HG03175 (cell line): ENCODE data around the gene LACTB.

Experiments
- ATAC-seq: cut with Tn5 transposase; IDR thresholded peaks from one replicate; pipeline ENCODE4 v1.9.1; 2021; ENCODE audit warnings: mild to moderate bottlenecking, moderate library complexity; ENCODE audit not compliant: unreplicated experiment

Gene LACTB

DNA sequence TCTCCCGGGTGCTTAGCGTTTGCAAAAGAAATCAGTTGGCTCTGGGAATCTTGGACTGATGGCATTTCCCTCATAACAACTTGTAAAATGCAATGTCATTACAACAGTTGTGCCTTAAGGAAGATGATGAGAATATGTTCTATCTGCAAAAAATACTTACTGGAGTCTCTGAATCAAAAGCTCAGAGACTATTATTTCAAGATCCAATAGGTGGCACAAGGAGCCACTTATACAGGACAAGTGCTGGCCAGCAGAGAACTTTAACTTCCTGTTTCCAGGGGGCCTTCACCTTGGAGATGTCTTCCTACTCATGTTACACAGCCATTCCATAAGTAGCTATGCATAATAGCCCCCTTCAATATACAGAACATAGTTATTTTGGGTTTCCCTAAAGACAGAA is 44.6 kb downstream of the LACTB start:
- ATAC-seq: no peak

DNA sequence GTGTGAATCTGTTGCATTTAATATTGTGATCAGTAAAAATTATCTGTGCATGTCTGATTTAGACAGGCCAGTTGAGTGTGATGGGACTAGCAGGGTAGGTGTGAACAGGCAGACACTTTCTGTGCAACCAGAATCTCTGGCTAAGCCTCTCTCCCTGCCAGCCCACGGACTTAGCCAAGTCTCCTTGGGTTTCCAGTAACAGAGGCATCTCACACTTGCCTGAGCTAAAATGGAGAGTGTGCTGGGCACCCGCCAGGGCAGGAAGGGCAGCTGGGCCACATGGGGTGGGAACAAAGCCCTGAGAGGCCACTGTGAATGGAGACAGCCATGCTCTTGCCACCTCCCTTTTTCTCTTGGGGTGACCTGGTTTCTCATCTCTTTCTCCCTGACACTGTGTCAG is 48.1 kb downstream of the LACTB start:
- no peak for ATAC-seq

DNA sequence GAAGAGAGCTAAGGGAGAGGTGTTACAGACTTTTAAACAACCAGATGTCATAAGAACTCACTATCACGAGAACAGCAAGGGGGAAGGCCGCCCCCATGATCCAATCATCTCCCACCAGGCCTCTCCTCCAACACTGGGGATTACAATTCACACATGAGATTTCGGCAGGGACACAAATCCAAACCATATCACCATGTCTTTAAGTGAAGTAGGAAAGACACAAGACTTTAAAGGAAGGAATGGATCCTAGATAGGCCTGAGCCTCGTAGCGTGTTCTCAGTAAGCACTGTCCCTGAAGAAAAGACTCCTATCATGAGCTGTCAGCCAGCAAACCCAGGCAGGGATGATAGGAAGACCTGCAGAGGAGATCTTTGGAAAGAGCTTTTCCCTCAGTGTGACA is 50.7 kb downstream of the LACTB start:
- no peak for ATAC-seq

DNA sequence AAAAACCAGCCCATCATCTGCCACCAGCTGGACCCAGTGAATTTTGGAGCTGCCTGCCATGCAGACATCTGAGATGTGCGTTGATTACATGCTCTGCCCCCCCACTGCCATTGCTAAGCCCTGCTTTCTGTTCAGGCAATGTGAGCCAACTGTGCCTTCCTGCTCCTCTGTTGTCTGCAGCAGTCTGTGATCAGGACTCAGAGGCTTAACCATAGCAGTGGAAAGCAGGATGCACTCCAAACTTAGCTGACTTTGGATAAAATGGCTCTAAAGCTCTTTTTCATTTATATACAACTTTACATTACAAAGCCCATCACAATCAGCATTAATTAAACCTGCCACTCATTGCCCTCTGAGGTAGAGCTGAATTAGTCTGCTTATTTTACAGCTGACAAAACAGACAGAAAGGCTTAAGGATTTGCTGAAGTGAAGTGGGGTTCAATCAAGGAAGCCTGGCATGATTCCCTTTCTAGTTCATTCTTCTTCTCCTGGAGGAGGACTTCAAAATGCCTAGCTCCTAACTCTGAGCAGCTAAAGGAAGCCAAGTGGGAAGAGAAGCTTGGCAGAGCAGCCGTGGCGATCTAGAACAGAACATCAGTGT is 51.3 kb downstream of the LACTB start:
- ATAC-seq: no peak

DNA sequence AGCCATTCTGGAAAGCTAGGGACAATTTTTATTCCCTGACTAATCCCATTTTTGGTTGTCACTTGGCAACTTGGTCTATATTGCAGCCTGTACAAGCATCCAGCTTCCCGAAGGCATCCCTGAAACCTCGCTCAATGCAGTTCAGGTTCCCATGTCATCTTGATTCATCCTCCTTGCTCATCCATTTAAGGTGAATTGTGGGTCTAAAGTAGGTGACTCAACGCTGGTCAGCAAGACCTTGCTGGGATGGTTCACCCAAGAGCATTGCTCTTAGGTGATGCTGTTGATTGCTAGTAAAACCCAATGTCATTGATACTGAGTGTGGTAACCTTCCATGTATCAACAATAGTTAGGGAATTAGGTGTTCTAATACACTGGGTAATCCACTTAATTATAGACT is 54.6 kb downstream of the LACTB start:
- ATAC-seq: no peak

DNA sequence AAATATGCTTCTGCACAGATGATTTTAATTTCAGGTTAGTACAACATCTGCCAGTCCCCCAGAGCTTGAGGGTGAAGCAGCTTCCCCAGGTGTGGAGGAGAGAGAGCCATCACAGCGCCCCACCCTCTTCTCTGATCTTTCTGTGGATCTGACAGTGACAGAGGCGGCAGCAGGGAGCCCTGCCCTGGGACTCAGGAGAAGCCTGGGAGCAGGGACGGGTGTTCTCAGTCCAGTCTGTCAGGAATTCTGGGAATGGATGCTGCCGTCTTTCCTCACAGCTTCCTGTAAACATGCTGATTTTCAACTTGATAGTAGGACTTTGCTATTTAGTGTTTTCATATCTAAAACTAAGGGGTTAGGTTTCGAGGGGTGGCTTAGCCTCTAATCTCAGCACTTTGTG is 56.4 kb downstream of the LACTB start:
- no peak for ATAC-seq

DNA sequence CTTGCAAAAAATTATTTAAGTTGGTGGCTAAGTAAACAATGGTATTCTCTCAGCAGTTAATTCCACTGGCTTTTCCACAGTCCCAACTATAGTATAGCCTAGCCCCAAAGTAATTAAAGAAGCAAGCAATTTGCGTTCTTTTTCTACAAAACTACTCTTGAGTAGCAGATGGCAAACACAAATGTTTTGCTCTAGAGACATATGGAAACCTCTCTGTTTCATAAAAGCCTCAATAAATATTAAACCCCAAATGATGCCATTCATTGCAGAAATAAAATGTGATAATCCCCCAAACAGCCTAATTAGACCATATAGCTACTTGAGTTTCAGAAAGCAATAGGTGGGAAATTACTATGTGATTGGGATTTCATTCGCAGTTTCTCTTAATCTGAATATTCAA is 59.1 kb downstream of the LACTB start:
- ATAC-seq: no peak

DNA sequence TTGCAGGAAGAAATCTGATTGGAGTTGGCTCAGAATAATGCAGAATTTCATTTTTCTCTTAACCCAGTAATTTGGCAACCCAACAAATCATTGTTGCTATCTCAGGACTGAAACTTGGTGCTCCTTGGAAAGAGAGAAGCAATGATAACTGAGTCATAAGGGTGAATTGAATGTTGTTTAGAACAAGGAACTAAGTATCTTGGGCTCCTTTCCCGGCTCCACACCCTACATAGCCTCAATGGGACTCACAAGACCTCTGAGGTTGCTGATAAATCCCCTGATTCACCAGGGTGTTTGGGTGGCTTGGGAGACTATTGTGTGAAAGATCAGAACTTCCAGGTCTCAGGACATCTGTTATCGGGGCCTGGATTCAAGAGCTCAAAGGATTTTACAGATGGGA is 60.0 kb downstream of the LACTB start:
- no peak for ATAC-seq

DNA sequence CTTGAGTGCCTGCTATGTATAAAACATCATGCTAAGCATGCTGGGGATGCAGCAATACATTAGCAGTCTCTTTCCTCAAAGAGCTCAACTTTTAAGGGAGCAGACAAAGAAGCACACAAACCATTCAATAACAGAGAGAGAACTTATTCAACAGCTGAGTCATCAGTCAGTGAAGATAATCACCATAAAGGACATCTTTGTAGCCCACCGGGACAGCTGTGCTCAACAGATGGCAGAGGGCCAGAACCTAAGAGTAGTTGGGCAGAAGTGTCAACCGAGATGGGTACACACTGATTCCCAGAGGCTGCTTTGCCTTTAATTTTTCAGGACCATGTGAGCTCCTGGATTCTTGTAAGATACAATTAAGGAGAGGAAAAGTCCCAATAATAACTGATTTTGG is 63.5 kb downstream of the LACTB start:
- no peak for ATAC-seq

DNA sequence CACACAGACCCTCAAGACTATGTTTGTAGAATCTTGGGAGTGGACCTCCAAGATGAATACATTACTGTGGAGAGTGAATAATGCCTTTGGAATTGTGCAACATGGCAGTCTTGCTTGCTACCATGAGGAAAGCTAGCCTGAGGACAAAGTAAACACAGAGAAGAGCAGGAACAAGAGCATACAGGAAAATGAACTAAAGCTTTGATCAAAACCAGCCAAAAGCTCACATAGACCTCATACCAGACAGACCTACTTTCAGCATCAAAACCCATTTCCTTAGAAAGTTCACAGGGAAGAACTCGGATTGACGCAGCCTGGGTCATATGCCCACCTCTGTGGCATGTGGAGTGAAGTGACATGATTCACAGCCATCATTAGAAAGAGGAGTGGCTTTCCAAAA is 64.4 kb downstream of the LACTB start:
- ATAC-seq: no peak

DNA sequence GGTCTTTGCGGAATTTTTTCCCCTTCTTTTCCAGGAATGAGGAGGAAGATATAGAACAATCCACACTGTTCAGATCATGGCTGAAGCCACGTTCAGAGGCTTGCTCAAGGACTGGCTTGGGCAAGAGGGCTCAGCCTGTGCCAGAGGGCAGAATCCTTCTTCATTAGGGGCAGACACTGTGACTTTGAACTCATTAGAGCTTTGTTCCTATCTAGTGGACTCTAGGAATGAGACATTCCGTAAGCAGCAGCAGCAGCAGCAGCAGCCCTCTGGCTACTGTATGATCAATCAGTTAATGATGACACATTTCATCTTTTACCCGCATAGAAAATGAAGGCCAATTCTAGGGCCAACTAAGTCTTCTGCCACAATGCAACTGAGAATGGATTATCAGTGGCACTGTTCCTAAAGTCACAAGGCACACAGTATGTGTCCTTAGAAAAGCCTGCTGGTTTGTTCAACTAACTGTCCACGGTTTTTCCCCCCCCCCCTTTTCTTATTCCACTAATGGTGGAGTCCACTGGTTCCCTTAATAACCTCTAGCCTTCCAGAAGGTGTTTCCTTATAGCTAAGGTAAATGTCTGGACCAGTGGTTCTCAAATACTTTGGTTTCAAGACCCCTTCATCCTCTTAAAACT is 66.0 kb downstream of the LACTB start:
- no peak for ATAC-seq

DNA sequence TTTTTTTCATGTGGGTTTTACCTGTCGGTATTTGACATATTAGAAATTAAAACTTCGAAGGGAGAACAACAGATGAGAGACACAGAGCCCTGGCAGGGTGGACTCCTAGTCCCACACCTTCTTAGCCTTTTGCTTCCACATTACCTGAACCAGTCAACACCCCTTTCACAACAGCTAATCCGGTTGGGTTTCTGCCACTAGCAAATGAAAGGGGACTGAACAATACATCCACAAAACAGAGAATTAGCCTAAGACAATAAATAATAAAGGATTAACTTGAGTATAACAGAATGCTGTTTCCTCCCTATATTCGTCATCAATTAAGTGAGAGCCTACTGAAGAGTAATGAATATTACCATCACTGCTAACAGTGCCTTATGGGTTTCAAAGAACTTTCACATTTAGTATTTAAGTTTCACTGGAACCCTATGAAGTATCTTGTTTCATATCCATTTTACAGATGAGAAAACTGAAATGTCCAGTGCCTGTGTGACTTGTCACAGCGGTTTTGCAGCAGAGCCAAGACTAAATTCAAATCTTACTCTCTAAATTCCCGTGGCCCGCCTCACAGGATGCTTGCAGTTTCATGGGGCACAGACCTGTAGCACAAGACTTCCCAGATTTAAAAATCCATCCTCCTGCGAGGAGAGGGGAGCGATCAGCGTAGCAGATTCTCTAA is 66.7 kb downstream of the LACTB start:
- no peak for ATAC-seq

DNA sequence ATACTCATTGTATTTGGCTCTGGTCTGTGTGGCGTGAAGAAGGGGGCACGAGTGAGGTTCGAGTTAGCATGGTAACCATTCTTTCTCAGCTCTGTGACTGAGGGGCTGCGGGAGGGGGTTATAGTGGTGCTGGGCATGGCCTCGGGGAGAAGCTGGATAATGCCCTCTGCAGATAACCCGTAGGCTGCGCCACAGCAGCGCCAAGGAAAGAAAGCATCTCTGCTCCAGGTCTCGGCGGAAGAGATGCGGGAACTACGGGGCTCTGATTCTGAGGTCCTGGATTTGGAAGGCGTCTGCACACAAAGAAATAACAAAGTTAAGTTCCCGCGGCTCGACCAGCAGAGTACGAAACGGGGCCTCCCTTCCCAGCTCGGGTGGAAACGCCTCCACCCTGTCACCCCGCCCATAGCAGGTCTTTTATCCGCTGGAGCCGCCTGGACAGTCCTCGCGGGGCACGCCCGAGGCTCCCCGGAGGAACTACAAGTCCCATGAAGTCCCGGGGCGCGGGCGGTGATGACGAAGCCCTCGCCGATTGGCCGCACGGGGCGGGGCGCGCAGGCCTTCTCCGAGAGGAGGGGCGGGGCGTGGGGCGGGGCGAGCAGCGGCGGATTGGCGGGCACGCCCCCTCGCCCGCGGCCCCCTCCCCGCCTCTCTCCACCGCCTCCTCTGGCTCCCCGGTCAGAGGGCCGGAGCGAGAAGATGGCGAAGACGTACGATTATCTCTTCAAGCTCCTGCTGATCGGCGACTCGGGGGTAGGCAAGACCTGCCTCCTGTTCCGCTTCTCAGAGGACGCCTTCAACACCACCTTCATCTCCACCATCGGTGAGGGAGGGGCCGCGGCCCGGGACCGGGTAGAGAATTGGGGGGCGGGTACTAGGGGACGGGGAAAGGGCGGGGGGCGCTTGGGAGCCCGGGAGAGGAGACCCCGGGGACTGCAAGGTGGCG is 67.5 kb downstream of the LACTB start, which contains the start of gene RAB8B:
Gene RAB8B (plus strand): TSS at position 681 of the 946 bp plus-strand sequence. CDS start 19 bp downstream, at position 700.
- ATAC-seq: peak; percentile 87

DNA sequence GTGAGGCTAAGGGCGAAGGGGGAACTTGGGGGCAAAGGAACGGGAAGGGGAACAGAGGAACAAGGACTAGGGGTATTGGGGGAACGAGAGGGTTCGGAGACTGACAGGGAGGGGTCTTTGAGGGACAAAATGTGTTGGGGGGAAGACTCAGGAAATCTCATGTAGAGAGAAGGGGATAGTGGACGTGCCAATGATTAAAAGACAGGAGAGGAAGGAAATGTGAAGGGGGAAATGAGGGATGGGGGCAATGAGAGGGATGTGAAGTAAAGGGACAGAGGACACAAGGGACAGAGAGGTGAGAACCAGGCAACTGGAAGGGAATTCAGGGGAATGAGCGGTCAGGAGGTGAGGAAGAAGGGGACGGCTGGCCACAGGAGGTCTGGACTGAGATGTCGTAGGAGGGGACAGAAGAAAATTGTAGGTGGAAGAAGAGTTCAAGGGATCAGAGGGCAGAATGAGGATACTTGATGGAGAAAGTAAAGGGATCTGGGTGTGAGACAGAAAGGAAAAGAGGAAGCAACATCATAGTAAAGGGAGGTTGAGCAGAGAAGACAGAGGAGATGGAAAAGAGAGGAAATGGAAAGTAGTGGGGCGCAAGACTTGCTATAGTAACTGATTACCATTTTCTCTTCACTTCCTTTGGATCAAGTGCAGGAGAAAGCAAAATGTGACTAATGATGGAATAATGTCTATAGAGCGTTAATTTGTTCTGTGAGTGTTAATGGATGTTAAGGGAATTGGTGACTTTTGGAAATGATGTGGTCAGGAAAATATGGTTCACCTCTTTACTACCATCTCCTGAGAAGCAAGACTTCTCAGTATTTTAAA is 68.5 kb downstream of the LACTB start:
- ATAC-seq: no peak

DNA sequence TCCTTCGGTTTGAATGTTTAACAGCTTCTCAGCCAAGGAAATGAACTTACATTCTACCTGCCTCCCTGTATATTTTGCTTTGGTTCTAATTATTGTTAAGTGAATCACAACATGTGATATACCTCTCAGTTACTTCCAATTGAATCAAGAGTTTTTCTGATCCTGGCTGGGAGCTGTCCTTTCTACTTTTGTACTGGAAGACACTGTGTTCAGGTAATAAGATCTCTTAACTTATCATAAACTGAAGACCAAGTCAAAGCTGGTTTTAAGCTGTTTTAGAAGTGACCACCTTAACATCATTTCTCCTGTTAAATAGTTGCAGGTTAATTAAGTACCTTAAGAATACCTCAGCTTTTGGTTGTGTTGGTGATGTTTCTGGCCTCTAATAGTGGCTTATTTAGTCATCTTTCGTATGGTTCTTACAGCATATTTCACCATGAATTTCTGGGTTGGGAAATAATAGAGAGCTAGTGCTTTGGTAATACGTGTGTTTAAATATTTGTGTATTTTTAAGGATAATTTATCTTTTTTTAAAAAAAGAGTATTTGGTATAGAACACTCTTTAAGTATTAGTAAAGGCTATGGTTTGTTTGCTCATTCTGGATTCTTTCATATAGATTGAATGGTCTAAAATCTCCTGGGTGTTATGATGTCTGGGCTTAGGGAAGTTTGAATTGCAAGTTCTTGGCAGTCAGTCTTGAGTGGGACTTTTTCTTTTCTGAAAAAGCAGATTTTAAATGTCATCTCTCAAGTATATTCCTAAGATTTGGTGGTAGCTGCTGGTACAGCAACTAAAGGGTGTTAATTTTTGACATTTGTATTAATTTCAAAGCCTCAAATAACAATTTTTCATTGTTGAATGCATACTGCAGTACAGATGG is 69.3 kb downstream of the LACTB start:
- ATAC-seq: no peak
